Astrocyte of the spinal cord (primary cell): ENCODE measurements around the gene SYNJ2.

Experiments used
- DNase-seq: peaks from one replicate; pipeline ENCODE4 v3.0.0; 2011; ENCODE audit warnings: low read depth, low spot score
- H3K4me3 ChIP-seq: 2 replicates; pipeline ENCODE4 v1.5.1; 2011; ENCODE audit warnings: low read depth, mild to moderate bottlenecking, low read length, moderate library complexity
- in situ Hi-C: cut with HindIII; loops from 2 replicates; pipeline ENCODE4 v1.10.0; 2017; ENCODE audit warnings: low sequenced_read_pairs
- TF ChIP-seq, protein P1 (sequence below): IDR thresholded peaks from 2 replicates; pipeline ENCODE4 v1.5.1; 2012; ENCODE audit warnings: low read depth, mild to moderate bottlenecking, low read length, inconsistent platforms

Gene SYNJ2

DNA sequence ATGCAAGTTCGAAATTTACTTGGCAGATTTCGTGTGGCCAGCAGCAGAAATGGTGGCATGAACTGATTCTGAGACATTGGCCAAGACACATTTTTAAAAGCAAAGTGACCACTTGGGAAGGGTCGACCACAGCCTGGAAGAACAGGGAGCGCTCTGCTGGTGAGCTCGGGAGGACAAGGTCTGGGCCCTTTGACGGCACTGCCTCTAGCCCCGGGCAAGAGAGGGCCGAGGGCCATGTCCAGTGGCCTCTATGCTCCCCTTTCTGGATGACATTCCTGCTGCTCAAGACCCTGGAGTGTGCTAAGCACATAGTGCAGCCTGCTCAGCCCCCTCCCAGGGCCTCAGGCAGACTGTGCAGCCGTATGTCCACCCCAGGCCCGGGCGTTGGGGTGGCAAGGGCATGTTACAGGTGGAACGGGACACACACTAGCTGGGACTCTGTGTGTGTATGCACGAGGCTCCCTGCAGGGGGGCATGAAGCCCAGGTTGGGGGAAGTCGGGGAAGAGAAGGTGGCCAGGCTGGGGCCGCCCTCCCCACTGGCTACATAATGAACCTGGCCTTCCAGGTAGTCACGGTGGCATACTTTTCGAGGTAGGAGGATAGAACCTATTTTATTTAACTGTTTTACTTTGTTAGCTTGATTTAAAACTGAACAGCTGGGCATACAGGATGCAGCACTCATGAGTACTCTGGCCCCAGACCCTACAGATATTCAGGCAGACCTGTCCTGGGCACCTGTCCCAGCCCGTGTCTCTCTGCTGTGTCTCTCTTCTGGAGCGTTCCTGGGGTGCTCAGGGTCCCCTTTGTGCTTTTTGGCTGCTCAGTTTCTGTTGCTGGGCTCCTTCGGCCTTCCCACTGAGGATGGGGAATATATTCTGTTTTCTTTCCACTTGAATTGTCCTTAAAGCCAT is 6.4 kb downstream of the SYNJ2 start:
- no peak overlapping the region for H3K4me3 ChIP-seq
- in situ Hi-C loops: no loop called here
- DNase-seq: no peak
- TF ChIP-seq, protein P1, sequence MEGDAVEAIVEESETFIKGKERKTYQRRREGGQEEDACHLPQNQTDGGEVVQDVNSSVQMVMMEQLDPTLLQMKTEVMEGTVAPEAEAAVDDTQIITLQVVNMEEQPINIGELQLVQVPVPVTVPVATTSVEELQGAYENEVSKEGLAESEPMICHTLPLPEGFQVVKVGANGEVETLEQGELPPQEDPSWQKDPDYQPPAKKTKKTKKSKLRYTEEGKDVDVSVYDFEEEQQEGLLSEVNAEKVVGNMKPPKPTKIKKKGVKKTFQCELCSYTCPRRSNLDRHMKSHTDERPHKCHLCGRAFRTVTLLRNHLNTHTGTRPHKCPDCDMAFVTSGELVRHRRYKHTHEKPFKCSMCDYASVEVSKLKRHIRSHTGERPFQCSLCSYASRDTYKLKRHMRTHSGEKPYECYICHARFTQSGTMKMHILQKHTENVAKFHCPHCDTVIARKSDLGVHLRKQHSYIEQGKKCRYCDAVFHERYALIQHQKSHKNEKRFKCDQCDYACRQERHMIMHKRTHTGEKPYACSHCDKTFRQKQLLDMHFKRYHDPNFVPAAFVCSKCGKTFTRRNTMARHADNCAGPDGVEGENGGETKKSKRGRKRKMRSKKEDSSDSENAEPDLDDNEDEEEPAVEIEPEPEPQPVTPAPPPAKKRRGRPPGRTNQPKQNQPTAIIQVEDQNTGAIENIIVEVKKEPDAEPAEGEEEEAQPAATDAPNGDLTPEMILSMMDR: no peak

DNA sequence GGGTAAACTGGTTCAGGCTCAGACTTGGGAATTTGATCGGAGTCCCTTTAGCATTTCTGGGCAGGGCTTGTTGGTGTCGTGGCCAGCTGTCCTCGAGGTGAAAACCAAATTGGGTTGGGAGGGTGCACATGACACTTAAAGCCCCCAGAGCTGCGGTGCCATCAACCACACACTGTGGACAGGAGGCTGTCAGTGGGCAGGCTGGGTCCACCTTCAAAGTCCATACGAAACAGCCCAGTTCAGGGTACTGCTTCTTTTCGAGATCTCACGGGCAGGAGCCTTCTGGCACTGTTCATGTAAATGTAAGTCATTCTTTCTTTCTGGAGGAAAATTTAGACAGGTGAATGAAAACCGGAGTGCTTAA is 7.0 kb downstream of the SYNJ2 start:
- TF ChIP-seq, protein P1: no peak
- DNase-seq: no peak
- no peak overlapping the region for H3K4me3 ChIP-seq
- in situ Hi-C loops: no loop called here

DNA sequence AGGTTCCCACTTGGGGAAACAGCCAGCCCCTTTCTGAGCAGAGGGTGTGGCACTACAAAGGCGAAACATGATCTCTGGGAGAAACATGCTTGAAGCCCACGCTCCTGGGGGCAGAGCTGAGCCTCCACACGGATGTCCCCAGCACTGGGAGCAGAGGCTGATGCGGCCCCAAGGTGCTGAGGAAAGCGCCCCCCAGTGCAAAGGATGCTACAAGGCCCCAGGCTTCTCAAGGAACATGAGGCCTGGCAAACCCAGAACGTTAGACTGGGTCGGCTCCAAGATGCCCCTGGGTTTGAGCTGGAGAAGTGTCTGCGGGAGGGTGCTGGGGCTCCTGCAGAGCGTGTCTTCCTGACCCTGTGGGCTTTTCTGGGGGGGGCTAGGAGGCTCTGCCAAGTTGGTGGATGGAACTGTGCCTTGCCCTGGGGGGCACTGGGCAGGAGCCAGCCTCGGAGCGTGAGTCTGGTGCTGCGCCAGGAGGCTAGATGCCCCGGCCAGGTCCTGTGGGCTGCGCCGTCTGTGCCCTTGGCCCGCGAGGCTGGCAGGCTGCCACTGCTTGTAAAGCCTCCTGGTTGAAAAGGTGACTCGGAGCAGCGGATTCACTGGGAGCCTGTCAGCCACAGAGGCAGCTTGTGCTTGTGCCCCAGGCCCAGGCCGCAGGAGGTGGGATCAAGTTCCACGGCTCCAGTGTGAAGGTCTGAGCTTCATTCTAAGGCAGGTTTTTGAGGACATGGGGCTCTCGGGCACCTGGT is 8.1 kb downstream of the SYNJ2 start:
- H3K4me3 ChIP-seq: no peak overlapping the region
- in situ Hi-C loops: no loop called here

DNA sequence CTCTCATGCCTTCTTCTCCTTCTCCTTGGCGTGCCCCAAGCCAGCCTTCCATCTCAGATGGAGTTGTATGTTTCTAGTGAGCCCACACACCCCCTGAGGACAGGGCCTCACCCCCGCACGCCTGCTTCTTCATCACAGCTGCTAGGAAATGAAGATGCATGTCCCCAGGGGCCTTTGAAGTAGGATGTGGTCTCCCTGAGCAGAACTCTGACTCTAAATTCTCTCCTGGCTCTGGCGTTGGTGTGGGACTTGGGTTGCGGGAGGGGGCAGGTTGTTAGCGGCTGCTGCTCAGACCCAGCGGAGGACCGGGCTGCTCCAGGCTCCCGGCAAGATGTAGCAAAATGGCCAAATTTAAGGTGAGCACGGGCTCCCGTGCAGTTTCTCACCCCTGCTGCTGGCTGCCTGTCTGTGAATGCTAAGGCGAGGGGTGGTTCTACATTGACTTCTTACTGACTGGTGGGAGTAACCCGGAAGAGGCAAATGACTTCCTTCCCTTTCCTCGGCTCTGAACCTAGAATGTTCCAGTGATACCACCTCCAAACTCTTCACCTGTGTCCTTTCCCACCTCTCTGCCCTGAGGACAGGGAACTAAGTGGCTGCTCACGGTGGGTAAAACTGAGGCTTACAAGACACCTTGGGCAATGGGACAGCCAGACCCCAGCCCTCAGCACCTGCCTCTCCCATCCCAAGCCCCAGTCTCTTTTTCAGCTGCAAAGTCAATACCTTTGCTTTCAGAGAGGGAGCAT is 8.8 kb downstream of the SYNJ2 start:
- no peak overlapping the region for H3K4me3 ChIP-seq
- in situ Hi-C loops: no loop called here
- TF ChIP-seq, protein P1: no peak
- peak; percentile 59 for DNase-seq

More for the DNA sequence above, 8.1 kb downstream of the SYNJ2 start:
- TF ChIP-seq, protein P1: no peak
- DNase-seq: peak; percentile 76

DNA sequence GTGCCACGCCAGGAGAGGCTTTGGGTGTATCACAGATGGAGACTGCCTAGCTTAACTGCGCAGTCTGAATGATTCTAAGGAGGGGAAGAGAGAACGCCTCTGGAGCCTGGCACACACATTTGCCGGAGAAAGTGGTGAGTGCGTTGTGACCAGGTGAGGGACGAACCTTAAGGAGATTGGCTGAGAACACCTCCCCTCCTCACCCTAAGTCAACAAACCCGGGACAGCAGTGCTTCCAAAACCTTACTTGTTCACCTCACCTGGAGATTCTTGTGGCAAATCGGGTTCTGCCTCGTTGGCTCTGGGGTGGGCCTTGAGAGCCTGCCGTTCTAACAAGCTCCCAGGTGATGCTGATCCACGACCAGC is 9.4 kb downstream of the SYNJ2 start:
- in situ Hi-C loops: no loop called here
- H3K4me3 ChIP-seq: no peak overlapping the region
- DNase-seq: no peak
- TF ChIP-seq, protein P1: no peak

DNA sequence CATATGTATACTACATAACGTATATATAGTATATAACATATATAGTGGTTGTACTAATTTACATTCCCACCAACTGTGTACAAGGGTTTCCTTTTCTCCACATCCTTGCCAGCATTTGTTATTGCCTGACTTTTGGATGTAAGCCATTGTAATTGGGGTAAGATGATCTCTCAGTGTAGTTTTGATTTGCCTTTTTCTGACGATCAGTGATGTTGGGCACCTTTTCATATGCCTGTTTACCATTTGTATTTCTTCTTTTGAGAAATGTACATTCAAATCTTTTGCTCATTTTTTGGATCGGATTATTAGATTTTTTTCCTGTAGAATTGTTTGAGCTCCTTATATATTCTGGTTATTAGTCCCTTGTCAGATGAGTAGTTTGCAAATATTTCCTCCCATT is 11.4 kb downstream of the SYNJ2 start:
- in situ Hi-C loops: no loop called here
- TF ChIP-seq, protein P1: no peak
- DNase-seq: no peak
- H3K4me3 ChIP-seq: no peak overlapping the region
